Inflammatory macrophage (primary cell): ENCODE results near the gene L2HGDH.

Experiments
- DNase-seq, 2 donors: peaks; one replicate each; pipeline ENCODE4 v3.0.0-alpha.2; 2020 to 2022

Gene L2HGDH

GRCh38 chr14:50285861-50286260 lies 26.2 kb downstream of the L2HGDH start:
- no peak for DNase-seq

DNA sequence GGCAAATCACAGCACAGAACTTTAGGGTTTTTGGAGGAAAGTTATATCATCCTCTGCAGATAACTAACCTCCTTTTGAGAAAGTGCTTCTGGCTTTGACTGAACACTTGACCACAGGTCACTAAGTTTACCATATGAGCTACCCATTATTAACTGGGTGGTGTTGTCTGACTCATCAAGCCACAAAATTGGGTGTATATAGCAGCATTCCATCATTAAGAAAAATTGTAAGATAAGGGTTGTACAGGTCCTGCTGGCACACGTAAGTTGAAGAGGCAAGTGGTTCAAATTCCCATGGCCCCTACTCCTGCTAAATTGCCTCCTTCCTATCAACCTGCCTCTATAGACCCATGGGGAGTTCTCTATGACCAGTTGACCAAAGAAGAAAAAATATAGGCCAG lies 39.5 kb downstream of the L2HGDH start:
- DNase-seq = no peak

DNA sequence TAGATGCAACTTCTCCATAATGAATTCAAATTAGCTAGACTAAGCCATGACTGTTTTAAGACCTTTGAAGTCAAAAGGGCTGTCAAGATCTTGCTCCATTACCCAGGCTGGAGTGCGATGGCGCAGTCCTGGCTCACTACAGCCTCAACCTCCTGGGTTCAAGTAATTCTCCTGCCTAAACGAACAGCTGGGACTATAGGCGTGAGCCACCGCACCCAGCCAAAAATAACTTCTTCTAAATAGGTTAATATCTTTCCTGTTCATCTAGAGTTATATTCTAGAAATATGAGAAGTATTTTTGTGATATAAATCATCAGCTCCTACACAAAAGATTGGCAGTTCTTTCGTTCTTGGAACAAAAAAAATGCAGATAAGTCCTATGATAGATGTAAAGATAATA lies 41.1 kb downstream of the L2HGDH start:
- DNase-seq = no peak

DNA sequence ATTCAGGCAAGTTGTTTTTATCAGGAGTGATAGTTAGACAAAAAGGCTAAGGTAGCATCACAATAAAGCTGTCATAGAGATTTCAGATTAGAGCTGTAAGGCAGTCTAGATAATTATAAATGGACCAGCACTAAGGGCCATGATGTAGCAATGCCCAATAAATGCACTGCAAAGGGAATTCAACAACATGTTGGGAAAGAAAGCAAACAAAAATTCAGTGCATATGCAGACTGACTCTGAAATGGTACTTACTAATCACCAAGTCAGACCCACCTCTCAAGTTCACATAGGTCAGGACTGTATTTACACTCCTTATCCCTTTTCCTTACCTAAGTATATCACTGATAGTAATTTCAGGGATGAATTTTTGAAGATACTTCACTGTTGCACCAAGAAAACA lies 47.0 kb downstream of the L2HGDH start:
- DNase-seq = no peak

DNA sequence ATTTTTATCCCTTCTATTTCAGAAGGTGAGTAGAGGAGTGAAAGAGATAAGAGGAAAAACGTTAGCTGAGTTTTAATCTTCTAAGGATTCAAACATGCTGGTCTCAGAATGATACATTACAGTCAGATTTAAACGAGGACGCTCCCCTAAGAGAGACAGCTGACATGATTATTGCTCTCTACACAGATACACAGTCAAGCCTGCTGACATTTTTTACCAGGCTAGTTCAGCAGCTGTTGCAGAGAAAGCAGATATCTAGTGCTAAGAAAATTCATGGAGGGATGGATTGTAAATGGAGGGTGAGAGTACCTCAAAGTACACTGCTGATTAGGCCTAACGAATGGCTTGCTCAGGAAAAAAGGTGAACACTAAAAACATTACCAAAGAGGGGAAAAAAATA lies 48.7 kb downstream of the L2HGDH start:
- DNase-seq = no peak

- no peak for DNase-seq
Measured at GRCh38 chr14:50262865-50263264, 49.2 kb downstream of the L2HGDH start.

GRCh38 chr14:50260511-50260910 lies 51.5 kb downstream of the L2HGDH start:
- DNase-seq = peak; percentile 44 to 47

DNA sequence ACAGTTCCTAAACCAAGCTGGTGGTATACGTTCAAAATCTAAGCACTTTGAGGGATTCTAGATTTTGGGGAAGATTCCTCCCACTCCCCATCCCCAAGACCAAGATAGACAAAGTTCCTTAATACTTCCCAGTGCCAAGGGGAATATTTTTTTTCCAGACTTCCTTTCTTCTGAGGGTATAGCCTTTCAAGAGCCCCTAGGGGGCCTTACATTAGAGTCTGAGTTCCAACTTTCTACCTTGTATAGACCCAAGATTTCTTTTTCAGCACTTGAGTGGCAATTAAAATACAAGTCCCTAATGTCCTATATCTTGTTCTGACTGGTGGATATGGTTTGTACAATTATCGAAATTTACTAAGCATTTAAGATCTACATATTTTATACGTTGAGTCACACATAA lies 52.0 kb downstream of the L2HGDH start:
- DNase-seq = no peak

GRCh38 chr14:50257732-50258131 lies 54.3 kb downstream of the L2HGDH start:
- DNase-seq = no peak

GRCh38 chr14:50254248-50254647 lies 57.8 kb downstream of the L2HGDH start:
- DNase-seq = no peak

- no peak for DNase-seq
Measured at GRCh38 chr14:50249136-50249775, 62.8 kb downstream of the L2HGDH start.

- no peak for DNase-seq
Measured at GRCh38 chr14:50247245-50247644, 64.8 kb downstream of the L2HGDH start.

- DNase-seq = no peak
Measured at GRCh38 chr14:50242566-50243310, 69.3 kb downstream of the L2HGDH start.

DNA sequence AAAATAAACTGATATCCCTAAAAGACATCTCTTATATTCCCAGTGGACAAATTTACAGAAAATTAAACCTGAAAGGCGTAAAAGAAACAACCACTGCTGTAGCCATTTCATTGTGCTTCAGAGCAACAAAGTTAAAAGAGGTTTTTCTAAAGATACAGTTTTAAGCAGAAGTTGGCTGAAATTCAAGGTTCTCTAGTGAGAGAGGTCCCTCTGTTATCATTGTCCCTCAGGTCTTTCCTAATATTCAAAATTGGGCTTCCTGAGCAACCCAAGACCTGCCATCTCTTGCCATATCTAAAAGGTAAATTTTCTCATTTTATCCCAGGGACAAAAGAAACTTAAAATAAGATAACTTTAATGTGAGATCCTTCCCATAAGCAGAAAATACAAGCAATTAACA lies 69.9 kb downstream of the L2HGDH start:
- DNase-seq = no peak

DNA sequence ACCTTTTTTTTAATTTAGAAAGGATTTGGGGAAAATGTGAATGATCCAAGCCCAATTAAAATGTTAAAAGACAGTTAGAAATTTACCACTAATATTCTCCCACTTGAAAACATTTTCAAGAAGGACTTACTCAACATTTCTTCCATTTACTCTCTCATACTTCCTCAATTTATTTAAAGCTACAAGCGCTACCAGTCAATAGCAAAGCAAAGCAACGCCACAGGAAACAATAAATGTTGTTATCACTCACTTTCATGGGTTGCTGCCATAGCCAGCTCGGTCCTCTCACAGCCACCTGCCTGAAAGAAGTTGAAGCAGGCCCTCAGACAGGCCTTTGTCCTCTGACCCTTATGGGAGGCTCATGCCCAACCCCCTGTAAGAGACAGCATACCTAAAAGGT lies 74.6 kb downstream of the L2HGDH start:
- peak; percentile 18 to 64 for DNase-seq

DNA sequence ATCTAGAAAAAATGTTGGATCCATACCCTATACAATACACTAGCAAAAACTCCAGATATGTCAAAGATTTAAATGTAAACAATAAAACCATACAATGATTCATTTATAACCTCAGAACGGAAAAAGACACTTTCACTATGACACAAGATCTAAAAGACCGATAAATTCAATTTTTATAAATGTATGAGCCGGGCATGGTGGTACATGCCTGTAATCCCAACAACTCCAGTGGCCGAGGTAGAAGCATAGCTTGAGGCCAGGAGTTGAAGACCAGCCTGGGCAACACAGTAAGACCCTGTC lies 78.1 kb downstream of the L2HGDH start:
- DNase-seq = no peak

- no peak for DNase-seq
Measured at GRCh38 chr14:50233166-50233950, 78.7 kb downstream of the L2HGDH start.

DNA sequence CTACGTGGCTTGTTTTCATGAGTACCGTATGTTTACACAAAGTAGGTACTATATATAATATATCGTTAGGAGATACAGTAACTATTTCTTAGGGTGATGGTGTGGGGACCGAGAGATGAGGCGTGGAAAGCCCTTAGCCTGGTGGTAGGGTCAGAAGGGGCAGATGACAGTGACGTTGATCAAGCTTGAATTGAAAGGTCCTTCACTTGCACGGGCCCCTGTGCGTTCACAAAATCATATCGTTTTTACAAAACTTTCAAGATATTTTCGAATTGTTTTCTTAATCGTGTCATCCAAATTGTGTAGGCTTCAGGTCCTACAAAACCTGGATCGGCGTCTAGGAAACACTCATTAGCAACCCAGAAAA lies 79.8 kb downstream of the L2HGDH start:
- no peak for DNase-seq

DNA sequence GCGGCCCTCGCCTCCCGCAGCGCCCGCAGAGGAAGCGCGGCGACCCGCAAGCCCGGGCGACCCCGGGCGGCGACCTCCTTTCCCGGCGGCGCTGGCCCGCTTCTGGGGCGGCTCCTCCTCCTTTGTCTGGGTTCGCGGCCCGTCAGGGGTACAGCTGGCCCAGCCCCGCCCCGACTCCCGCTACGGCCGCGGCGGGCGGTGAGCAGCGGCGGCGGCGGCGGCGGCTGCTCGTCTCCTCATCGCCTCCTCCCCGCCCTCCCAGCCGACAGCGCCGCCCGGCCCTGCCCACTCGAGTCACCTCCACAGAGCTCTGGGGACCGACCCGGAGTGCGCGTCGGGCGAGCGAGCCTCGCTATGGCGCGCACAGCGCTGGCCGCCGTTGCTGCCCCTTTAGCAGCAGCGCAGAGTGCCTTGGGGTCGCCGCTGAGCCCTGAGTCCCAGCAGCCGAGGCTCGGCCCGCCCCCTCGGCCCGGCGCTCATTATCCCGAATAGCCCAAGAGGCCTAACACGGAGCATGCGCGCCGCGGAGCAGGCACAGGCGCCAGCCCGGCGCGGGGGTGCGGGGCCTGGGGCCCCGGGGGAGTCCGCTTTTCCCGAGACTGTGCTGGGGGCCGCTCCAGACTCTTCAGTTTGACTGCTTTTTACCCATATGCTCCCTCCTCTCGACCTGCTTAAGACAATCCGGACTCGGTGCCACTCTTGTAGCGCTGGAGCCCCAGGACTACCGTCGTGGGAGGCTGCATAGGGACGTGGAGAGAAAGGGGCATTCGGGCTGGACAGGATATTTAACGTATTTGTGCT lies 80.4 kb downstream of the L2HGDH start, which contains the start of gene SOS2:
Gene SOS2, minus strand, starts transcription at position 104 of the 801 bp plus-strand sequence. CDS start 295 bp downstream, outside the sequence.
- peak; percentile 81 to 85 for DNase-seq

- peak; percentile 68 to 74 for DNase-seq
Measured at GRCh38 chr14:50230701-50231474, 81.1 kb downstream of the L2HGDH start.

DNA sequence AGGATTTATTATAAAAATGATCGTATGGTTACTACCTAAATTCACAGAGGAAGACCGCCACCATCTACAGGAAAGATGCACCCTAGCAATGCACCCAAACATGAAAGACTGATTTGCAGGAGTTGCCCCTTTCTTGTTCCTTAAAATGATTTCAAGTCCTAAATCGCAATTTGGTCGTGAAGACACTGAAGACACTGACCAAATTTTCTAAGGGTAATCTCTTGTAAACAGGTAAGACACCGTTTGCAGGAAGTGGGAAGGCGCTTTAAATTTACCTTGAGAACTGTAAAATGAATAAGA lies 81.7 kb downstream of the L2HGDH start:
- DNase-seq = peak in 1 of 2 donors; percentile 28

- DNase-seq = no peak
Measured at GRCh38 chr14:50229681-50230080, 82.3 kb downstream of the L2HGDH start.
